ENCODE results near the gene GPC6.

Gene GPC6

GRCh38 chr13:93268327-93269028 is 41.9 kb downstream of the GPC6 start:
- no peak for DNase-seq (ENCODE audit: low spot score)

- no peak for DNase-seq (ENCODE audit: low spot score)
Measured at GRCh38 chr13:93270769-93271742, 44.4 kb downstream of the GPC6 start.

GRCh38 chr13:93279982-93280381 is 53.4 kb downstream of the GPC6 start:
- DNase-seq (ENCODE audit: low spot score), result no peak

GRCh38 chr13:93280688-93281087 is 54.1 kb downstream of the GPC6 start:
- no peak for DNase-seq (ENCODE audit: low spot score)

GRCh38 chr13:93283255-93283654 is 56.6 kb downstream of the GPC6 start:
- no peak for DNase-seq (ENCODE audit: low spot score)

- no peak for DNase-seq (ENCODE audit: low spot score)
Measured at GRCh38 chr13:93284064-93284463, 57.5 kb downstream of the GPC6 start.

- DNase-seq (ENCODE audit: low spot score), result no peak
Measured at GRCh38 chr13:93286047-93286446, 59.4 kb downstream of the GPC6 start.

- no peak for DNase-seq (ENCODE audit: low spot score)
Measured at GRCh38 chr13:93289053-93289452, 62.4 kb downstream of the GPC6 start.

- no peak for DNase-seq (ENCODE audit: low spot score)
Measured at GRCh38 chr13:93289842-93290241, 63.2 kb downstream of the GPC6 start.

GRCh38 chr13:93290503-93290902 is 63.9 kb downstream of the GPC6 start:
- DNase-seq (ENCODE audit: low spot score), result no peak

- no peak for DNase-seq (ENCODE audit: low spot score)
Measured at GRCh38 chr13:93292366-93292765, 65.8 kb downstream of the GPC6 start.

GRCh38 chr13:93293710-93294109 is 67.1 kb downstream of the GPC6 start:
- no peak for DNase-seq (ENCODE audit: low spot score)

GRCh38 chr13:93296584-93296983 is 70.0 kb downstream of the GPC6 start:
- DNase-seq (ENCODE audit: low spot score), result no peak

GRCh38 chr13:93298713-93299112 is 72.1 kb downstream of the GPC6 start:
- DNase-seq (ENCODE audit: low spot score), result no peak

GRCh38 chr13:93304134-93304533 is 77.5 kb downstream of the GPC6 start:
- DNase-seq (ENCODE audit: low spot score), result no peak

GRCh38 chr13:93304868-93305613 is 78.4 kb downstream of the GPC6 start:
- no peak for DNase-seq (ENCODE audit: low spot score)

- DNase-seq (ENCODE audit: low spot score), result no peak
Measured at GRCh38 chr13:93305886-93306285, 79.3 kb downstream of the GPC6 start.

- DNase-seq (ENCODE audit: low spot score), result no peak
Measured at GRCh38 chr13:93307136-93307535, 80.5 kb downstream of the GPC6 start.

GRCh38 chr13:93307651-93308050 is 81.0 kb downstream of the GPC6 start:
- DNase-seq (ENCODE audit: low spot score), result no peak

- no peak for DNase-seq (ENCODE audit: low spot score)
Measured at GRCh38 chr13:93309886-93310523, 83.4 kb downstream of the GPC6 start.

- DNase-seq (ENCODE audit: low spot score), result no peak
Measured at GRCh38 chr13:93316841-93317240, 90.2 kb downstream of the GPC6 start.

Data from activated CD4-positive, alpha-beta T cell treated with anti-CD3 and anti-CD28 coated beads, Interleukin-2, Interleukin-4, amounts not matched to agents 100 ng/mL and 50 ng/mL, durations not matched to agents 16 hours and 8 hours (primary cell).